IMR-90 (cell line): ENCODE data around the gene ELMO1. TPM values are rescaled to one million over a fixed set of nuclear protein-coding genes. Genes with fewer than 3 reads are reported as not detected.

ENCODE experiments used
- ATAC-seq: fragments of 200-7000 bp; cut with Tn5 transposase; 2 replicates; pipeline ENCODE4 v1.9.1; 2020; ENCODE audit warnings: low read depth, mild to moderate bottlenecking, moderate library complexity
- BruUV-seq: library from RNA; stranded (reverse); fragments of 400-500 nt; replicated peaks from 2 replicates; lab custom pipeline; 2021; lab: Mats Ljungman, UMichigan
- CTCF ChIA-PET: fragments of 300-600 bp; formaldehyde crosslinking; extraction: SDS; loops from one replicate; lab custom pipeline; 2021; ENCODE audit warnings: antibody characterized with exemption; lab: Yijun Ruan, JAX
- POLR2A ChIA-PET: fragments of 300-600 bp; sonication (Branson Sonifier 250); formaldehyde crosslinking; loops from one replicate; lab custom pipeline; 2022; ENCODE audit warnings: antibody characterized with exemption; ENCODE audit not compliant: unreplicated experiment; lab: Charles Lee
- DNase-seq: peaks from one replicate; pipeline ENCODE4 v3.0.0; 2013
- H2AFZ ChIP-seq: replicated peaks from 2 replicates; pipeline ENCODE3; 2013; ENCODE audit warnings: low read length, mild to moderate bottlenecking; ENCODE audit not compliant: poor library complexity
- H2AK5ac ChIP-seq: 2 replicates; pipeline ENCODE4 v1.6.1; 2013; ENCODE audit warnings: low read depth, low read length, inconsistent platforms
- H2AK9ac ChIP-seq: replicated peaks from 2 replicates; pipeline ENCODE3; 2013; ENCODE audit warnings: mild to moderate bottlenecking, low read depth, low read length, moderate library complexity; ENCODE audit not compliant: poor library complexity
- H2BK120ac ChIP-seq: 2 replicates; pipeline ENCODE4 v1.6.1; 2013; ENCODE audit warnings: low read depth, low read length, inconsistent platforms
- H2BK15ac ChIP-seq: 3 replicates; pipeline ENCODE4 v1.6.1; 2013; ENCODE audit warnings: low read depth, low read length, inconsistent platforms
- H2BK20ac ChIP-seq: 2 replicates; pipeline ENCODE4 v1.6.1; 2013; ENCODE audit warnings: low read depth, mild to moderate bottlenecking, inconsistent platforms, low read length, moderate library complexity
- H2BK5ac ChIP-seq: 2 replicates; pipeline ENCODE4 v1.6.1; 2013; ENCODE audit warnings: mild to moderate bottlenecking, low read depth, low read length, inconsistent platforms; ENCODE audit not compliant: poor library complexity, severe bottlenecking
- H3K14ac ChIP-seq: replicated peaks from 2 replicates; pipeline ENCODE4 v1.6.1; 2013; ENCODE audit warnings: low read depth, low read length, inconsistent platforms
- H3K18ac ChIP-seq: 2 replicates; pipeline ENCODE4 v1.6.1; 2013; ENCODE audit warnings: low read depth, low read length, control low read depth
- H3K23ac ChIP-seq: 2 replicates; pipeline ENCODE4 v1.6.1; 2013; ENCODE audit warnings: low read depth, low read length, inconsistent platforms
- H3K27ac ChIP-seq: 2 replicates; pipeline ENCODE4 v1.5.1; 2013; ENCODE audit warnings: mild to moderate bottlenecking, control low read depth, low read length; ENCODE audit not compliant: insufficient read depth
- H3K27me3 ChIP-seq: 2 replicates; pipeline ENCODE4 v1.6.1; 2013; ENCODE audit warnings: low read length; ENCODE audit not compliant: control insufficient read depth, insufficient read depth
- H3K36me3 ChIP-seq: 2 replicates; pipeline ENCODE4 v1.6.1; 2013; ENCODE audit warnings: low read length, mixed read lengths; ENCODE audit not compliant: control insufficient read depth, insufficient read depth
- H3K4ac ChIP-seq: 2 replicates; pipeline ENCODE4 v1.6.1; 2013; ENCODE audit warnings: low read depth, low read length, inconsistent platforms
- H3K4me1 ChIP-seq: 2 replicates; pipeline ENCODE4 v1.6.1; 2013; ENCODE audit warnings: low read length, mixed read lengths; ENCODE audit not compliant: control insufficient read depth, insufficient read depth
- H3K4me2 ChIP-seq: 2 replicates; pipeline ENCODE4 v1.6.1; 2013; ENCODE audit warnings: low read depth, mild to moderate bottlenecking, control low read depth, low read length, moderate library complexity
- H3K4me3 ChIP-seq: 2 replicates; pipeline ENCODE4 v1.5.1; 2013; ENCODE audit warnings: low read depth, mild to moderate bottlenecking, control low read depth, low read length, moderate library complexity; ENCODE audit not compliant: insufficient read depth
- H3K56ac ChIP-seq: 2 replicates; pipeline ENCODE4 v1.6.1; 2013; ENCODE audit warnings: low read length, inconsistent platforms; ENCODE audit not compliant: insufficient read depth; ENCODE audit errors: extremely low read depth
- H3K79me1 ChIP-seq, 2 experiments: 2 replicates each; pipeline ENCODE4 v1.6.1; 2013; ENCODE audit warnings: low read length in 2 of 2, inconsistent platforms in 1 of 2, low read depth in 1 of 2
- H3K9ac ChIP-seq: 2 replicates; pipeline ENCODE4 v1.6.1; 2013; ENCODE audit warnings: low read depth, low read length, control low read depth
- H3K9me1 ChIP-seq: 2 replicates; pipeline ENCODE4 v1.6.1; 2013; ENCODE audit warnings: low read length, inconsistent platforms; ENCODE audit not compliant: insufficient read depth
- H3K9me3 ChIP-seq: 2 replicates; pipeline ENCODE4 v1.6.1; 2013; ENCODE audit warnings: low read length; ENCODE audit not compliant: control insufficient read depth, insufficient read depth
- H4K20me1 ChIP-seq: 2 replicates; pipeline ENCODE4 v1.6.1; 2013; ENCODE audit warnings: low read length, inconsistent platforms; ENCODE audit not compliant: insufficient read depth
- H4K5ac ChIP-seq: 2 replicates; pipeline ENCODE4 v1.6.1; 2013; ENCODE audit warnings: mild to moderate bottlenecking, low read depth, low read length, control low read depth
- H4K8ac ChIP-seq, 2 experiments: 2 replicates each; pipeline ENCODE4 v1.6.1; 2013; ENCODE audit warnings: low read depth in 2 of 2, low read length in 2 of 2, control low read depth in 1 of 2, inconsistent platforms in 1 of 2
- H4K91ac ChIP-seq: 2 replicates; pipeline ENCODE4 v1.6.1; 2013; ENCODE audit warnings: low read depth, low read length, inconsistent platforms; ENCODE audit not compliant: insufficient read depth
- BHLHE40 ChIP-seq: fragments of 150-350 bp; IDR thresholded peaks from 2 replicates; pipeline ENCODE4 v1.6.1; 2016; ENCODE audit warnings: mild to moderate bottlenecking, low read depth, low read length
- CEBPB ChIP-seq: IDR thresholded peaks from 2 replicates; pipeline ENCODE4 v1.6.1; 2012; ENCODE audit warnings: low read depth, low read length, improper control_type of control experiment
- CHD1 ChIP-seq: IDR thresholded peaks from 2 replicates; pipeline ENCODE4 v1.6.1; 2012; ENCODE audit warnings: low read depth, low read length, improper control_type of control experiment
- CTCF ChIP-seq: conservative IDR thresholded peaks from 2 replicates; pipeline ENCODE4 v1.5.1; 2012; ENCODE audit warnings: mild to moderate bottlenecking, low read depth, low read length, improper control_type of control experiment
- ELK1 ChIP-seq: fragments of 150-350 bp; IDR thresholded peaks from 2 replicates; pipeline ENCODE4 v1.6.1; 2016; ENCODE audit warnings: low read depth, mild to moderate bottlenecking, low read length, moderate library complexity, borderline replicate concordance
- FOS ChIP-seq: fragments of 150-350 bp; IDR thresholded peaks from 2 replicates; pipeline ENCODE4 v1.6.1; 2016; ENCODE audit warnings: low read depth, low read length
- MAFK ChIP-seq: IDR thresholded peaks from 2 replicates; pipeline ENCODE4 v1.6.1; 2012; ENCODE audit warnings: low read depth, low read length, improper control_type of control experiment
- MAZ ChIP-seq: IDR thresholded peaks from 2 replicates; pipeline ENCODE4 v1.6.1; 2012; ENCODE audit warnings: low read depth, mild to moderate bottlenecking, low read length, improper control_type of control experiment, moderate library complexity, borderline replicate concordance
- MXI1 ChIP-seq: IDR thresholded peaks from 2 replicates; pipeline ENCODE4 v1.6.1; 2012; ENCODE audit warnings: low read depth, mild to moderate bottlenecking, low read length, moderate library complexity, borderline replicate concordance
- NFE2L2 ChIP-seq: fragments of 150-350 bp; IDR thresholded peaks from 2 replicates; pipeline ENCODE4 v1.6.1; 2016; ENCODE audit warnings: low read depth, mild to moderate bottlenecking, low read length
- POLR2A ChIP-seq: IDR thresholded peaks from 2 replicates; pipeline ENCODE4 v1.6.1; 2012; ENCODE audit warnings: mild to moderate bottlenecking, low read depth, low read length
- RAD21 ChIP-seq: IDR thresholded peaks from 2 replicates; pipeline ENCODE4 v1.6.1; 2012; ENCODE audit warnings: low read length, improper control_type of control experiment
- RCOR1 ChIP-seq: IDR thresholded peaks from 2 replicates; pipeline ENCODE4 v1.6.1; 2012; ENCODE audit warnings: mild to moderate bottlenecking, low read length, improper control_type of control experiment; ENCODE audit not compliant: insufficient replicate concordance
- RFX5 ChIP-seq: IDR thresholded peaks from 2 replicates; pipeline ENCODE4 v1.8.0; 2012; ENCODE audit warnings: low read depth, mild to moderate bottlenecking, low read length, moderate library complexity
- SMC3 ChIP-seq: fragments of 150-350 bp; IDR thresholded peaks from 2 replicates; pipeline ENCODE4 v1.6.1; 2016; ENCODE audit warnings: low read depth, mild to moderate bottlenecking, antibody characterized with exemption, low read length, moderate library complexity
- USF2 ChIP-seq: fragments of 150-350 bp; IDR thresholded peaks from 2 replicates; pipeline ENCODE4 v1.6.1; 2017; ENCODE audit warnings: mild to moderate bottlenecking, antibody characterized with exemption, low read length, low read depth
- WGBS, 2 experiments: methylation state at CpG; one replicate each; pipeline versions ENCODE4 v1.1.5 to v1.1.7; 2013; ENCODE audit warnings: missing lambda C conversion rate in 2 of 2; ENCODE audit not compliant: insufficient read length in 1 of 2; ENCODE audit errors: extremely low coverage in 2 of 2; 5-methylcytosine and 5-hydroxymethylcytosine counted together
- dilution Hi-C: fragments of 300-500 bp; cut with HindIII; formaldehyde crosslinking; loops from one replicate; pipeline ENCODE4 v1.14.3; 2018; ENCODE audit warnings: low sequenced_read_pairs; ENCODE audit not compliant: unreplicated experiment
- in situ Hi-C: fragments of 300-500 bp; cut with MboI; formaldehyde crosslinking; loops from 3 replicates; pipeline ENCODE4 v1.14.3; 2019; ENCODE audit warnings: low sequenced_read_pairs, inconsistent platforms, mixed read lengths
- intact Hi-C: fragments of 100-400 bp; cut with micrococcal nuclease; formaldehyde crosslinking; loops from 2 replicates; pipeline ENCODE4 v1.10.0; 2022
- polyA plus RNA-seq, 3 experiments: library from polyadenylated mRNA; depleted of rRNA; stranded (reverse); fragments of >200 nt; gene quantifications; 2 replicates each; pipeline ENCODE4 v1.2.3, GENCODE V29; 2012; ENCODE audit warnings: low replicate concordance in 1 of 3
- total RNA-seq: library from RNA; depleted of rRNA; stranded (reverse); fragments of >200 nt; gene quantifications from 2 replicates; pipeline ENCODE4 v1.2.3, GENCODE V29; 2012

Gene ELMO1
- total and polyA plus RNA-seq, 2 of the 4 experiments (the other 2 are of a cell fraction): 0.03 TPM; not detected in 1

GRCh38 chr7:37433166-37433565, 15.5 kb downstream of the ELMO1 start:
- Histone ChIP-seq H2BK15ac (no peak overlapping the region), H3K4me2 (no peak overlapping the region), H2AK5ac (no peak overlapping the region), H4K91ac (no peak overlapping the region), H3K14ac (no peak overlapping the region), H2BK120ac (no peak overlapping the region), H4K5ac (no peak overlapping the region), H3K4ac (no peak overlapping the region), H2BK5ac (no peak overlapping the region), H3K56ac (no peak overlapping the region), H3K4me1 (no peaks in the 10 kb centered on the region), H3K9me1 (no peaks in the 10 kb centered on the region), H3K27me3 (no peaks in the 10 kb centered on the region), H2AFZ (no peak overlapping the region), H3K23ac (no peak overlapping the region), H3K9ac (no peak overlapping the region), H3K9me3 (peaks cover 11% of the 10 kb centered on the region; the same call in 1 of the 2 replicates), H2AK9ac (no peak overlapping the region), H3K36me3 (no peaks in the 10 kb centered on the region), H3K79me1 (no peaks in the 10 kb centered on the region), H2BK20ac (no peak overlapping the region), H3K27ac (no peak overlapping the region), H4K20me1 (no peaks in the 10 kb centered on the region), H3K4me3 (no peak overlapping the region), H3K18ac (no peak overlapping the region), H4K8ac (no peak overlapping the region)
- WGBS, 2 experiments: 100% methylated on average over 1 of the region's 3 CpGs; no CpG with 5 or more reads in 1 of the 2 experiments
- in situ Hi-C loops: no loop called here
- DNase-seq (no peak), ATAC-seq (no peak)
- no peak for TF ChIP-seq CEBPB
- no peak for TF ChIP-seq ELK1
- no peak for TF ChIP-seq NFE2L2
- no peak for TF ChIP-seq RFX5
- no peak for TF ChIP-seq MAFK
- no peak for TF ChIP-seq RAD21
- TF ChIP-seq RCOR1: no peak
- no peak for TF ChIP-seq USF2
- TF ChIP-seq BHLHE40: no peak
- TF ChIP-seq SMC3: no peak
- TF ChIP-seq CTCF: no peak
- no peak for TF ChIP-seq MXI1
- no peak for TF ChIP-seq CHD1
- no peak for TF ChIP-seq POLR2A
- no peak for TF ChIP-seq FOS
- no peak for TF ChIP-seq MAZ
- ChIA-PET POLR2A (no interaction called here), CTCF (no interaction called here)
- dilution Hi-C loops: no loop called here
- no TSS peak for BruUV-seq
- intact Hi-C loops: no loop called here
